Activated CD8-positive, alpha-beta T cell treated with anti-CD3 and anti-CD28 coated beads, Interleukin-2, amount 10 ng/mL, durations not matched to agents 7 days and 5 days (primary cell): ENCODE results near the gene IL27RA. TPM values are rescaled to one million over a fixed set of nuclear protein-coding genes. Genes with fewer than 3 reads are reported as not detected.

Source experiments
- ATAC-seq: fragments of 150-1000 bp; cut with Tn5 transposase; one replicate; pipeline ENCODE4 v1.10.0; 2021; ENCODE audit warnings: moderate library complexity
- CTCF ChIA-PET: fragments of 350-600 bp; sonication (Branson Sonifier 250); formaldehyde crosslinking; loops from one replicate; lab custom pipeline; 2021; ENCODE audit warnings: antibody characterized with exemption; lab: Charles Lee
- POLR2A ChIA-PET: fragments of 350-600 bp; sonication (Branson Sonifier 250); formaldehyde crosslinking; loops from one replicate; lab custom pipeline; 2021; ENCODE audit warnings: antibody characterized with exemption; lab: Charles Lee
- DNase-seq: peaks from one replicate; pipeline ENCODE4 v3.0.0-alpha.2; 2020
- H3K27ac Mint-ChIP-seq: one replicate; pipeline ENCODE4 v1.8.0; 2021; ENCODE audit warnings: mild to moderate bottlenecking, mixed read lengths
- H3K27me3 Mint-ChIP-seq: one replicate; pipeline ENCODE4 v1.8.0; 2021; ENCODE audit warnings: low read depth, mixed read lengths
- H3K36me3 Mint-ChIP-seq: one replicate; pipeline ENCODE4 v1.8.0; 2021; ENCODE audit warnings: low read depth, mixed read lengths
- H3K4me1 Mint-ChIP-seq: one replicate; pipeline ENCODE4 v1.8.0; 2021; ENCODE audit warnings: low read depth, mixed read lengths
- H3K4me3 Mint-ChIP-seq: one replicate; pipeline ENCODE4 v1.8.0; 2021; ENCODE audit warnings: mild to moderate bottlenecking, mixed read lengths
- H3K9me3 Mint-ChIP-seq: one replicate; pipeline ENCODE4 v1.8.0; 2022; ENCODE audit warnings: mixed read lengths; ENCODE audit not compliant: insufficient read depth
- total RNA-seq, 2 experiments: library from RNA; stranded (reverse); gene quantifications; one replicate each; pipeline ENCODE4 v1.2.3, GENCODE V29; 2021

IL27RA gene
- total RNA-seq, 2 experiments from 2014 or later, result 39.7 to 39.8 TPM

- Mint-ChIP-seq H3K9me3 (no peaks in the 10 kb centered on the region), H3K36me3 (no peaks in the 10 kb centered on the region), H3K27ac (no peak overlapping the region), H3K27me3 (peaks cover 41% of the 10 kb centered on the region), H3K4me3 (no peak overlapping the region), H3K4me1 (peaks cover 14% of the 10 kb centered on the region)
- ChIA-PET POLR2A (no interaction called here), CTCF (interaction anchor here (0.7 to 6.5 kb wide), 9 partner anchors 10 to 180 kb away, joined by 3 to 87 read pairs (median 6); partner anchors contain the start of genes ASF1B, MISP3 and RFX1)
- no peak for ATAC-seq
- DNase-seq, result no peak
Observed at GRCh38 chr19:14061081-14061749, 29.7 kb downstream of the IL27RA start.

- peaks cover 14% of the 10 kb centered on the region for H3K4me1 Mint-ChIP-seq
- H3K36me3 Mint-ChIP-seq, result no peaks in the 10 kb centered on the region
- ChIA-PET POLR2A (no interaction called here), CTCF (interaction anchor here (0.8 to 6.5 kb wide), 5 partner anchors 9 to 181 kb away, joined by 3 to 87 read pairs (median 6); partner anchors contain the start of genes ASF1B and MISP3)
- no peak within 1 kb of the TSS for H3K4me3 Mint-ChIP-seq
- ATAC-seq (no peak), DNase-seq (no peak)
- H3K27ac Mint-ChIP-seq, result no peak within 1 kb of the TSS
- H3K27me3 Mint-ChIP-seq, result peaks cover 40% of the 10 kb centered on the region
- H3K9me3 Mint-ChIP-seq, result no peaks in the 10 kb centered on the region
Observed at GRCh38 chr19:14061751-14062557, 30.4 kb downstream of the IL27RA start, which contains the start of gene PALM3. Gene PALM3, minus strand, starts transcription at chr19:14062076. Its CDS starts 96 bp downstream, at chr19:14061980.

GRCh38 chr19:14062558-14062855, 30.9 kb downstream of the IL27RA start:
- Mint-ChIP-seq H3K27me3 (peaks cover 38% of the 10 kb centered on the region), H3K9me3 (no peaks in the 10 kb centered on the region)

GRCh38 chr19:14063105-14063504, 31.5 kb downstream of the IL27RA start:
- CTCF ChIA-PET, result no interaction called here
- H3K4me1 Mint-ChIP-seq, result peaks cover 8% of the 10 kb centered on the region

More at GRCh38 chr19:14062558-14062855, 30.9 kb downstream of the IL27RA start:
- Mint-ChIP-seq H3K36me3 (no peaks in the 10 kb centered on the region), H3K4me3 (no peak overlapping the region), H3K27ac (no peak overlapping the region), H3K4me1 (peaks cover 14% of the 10 kb centered on the region)
- ATAC-seq, result no peak
- ChIA-PET CTCF (no interaction called here), POLR2A (no interaction called here)
- DNase-seq, result no peak

GRCh38 chr19:14066134-14066533, 34.6 kb downstream of the IL27RA start:
- Mint-ChIP-seq H3K27me3 (peaks cover 12% of the 10 kb centered on the region), H3K4me1 (no peaks in the 10 kb centered on the region), H3K9me3 (no peaks in the 10 kb centered on the region), H3K27ac (no peak overlapping the region), H3K36me3 (no peaks in the 10 kb centered on the region), H3K4me3 (no peak overlapping the region)
- ATAC-seq (peak; percentile 31), DNase-seq (no peak)
- ChIA-PET POLR2A (interaction anchor here (1.0 kb wide), 1 partner anchor 35 kb away, joined by 4 read pairs; the partner anchor contains the start of gene IL27RA), CTCF (no interaction called here)

More at GRCh38 chr19:14063105-14063504, 31.5 kb downstream of the IL27RA start:
- DNase-seq (no peak), ATAC-seq (no peak)
- Mint-ChIP-seq H3K27me3 (peaks cover 32% of the 10 kb centered on the region), H3K9me3 (no peaks in the 10 kb centered on the region), H3K27ac (no peak overlapping the region), H3K36me3 (no peaks in the 10 kb centered on the region), H3K4me3 (no peak overlapping the region)
- POLR2A ChIA-PET, result no interaction called here

- H3K4me1 Mint-ChIP-seq, result peaks cover 28% of the 10 kb centered on the region
- no peak for DNase-seq
- no peaks in the 10 kb centered on the region for H3K36me3 Mint-ChIP-seq
- no peak overlapping the region for H3K4me3 Mint-ChIP-seq
- H3K9me3 Mint-ChIP-seq, result no peaks in the 10 kb centered on the region
- ATAC-seq, result no peak
- H3K27me3 Mint-ChIP-seq, result peaks cover 6% of the 10 kb centered on the region
- H3K27ac Mint-ChIP-seq, result no peak overlapping the region
- ChIA-PET POLR2A (interaction anchor here (0.7 kb wide), 1 partner anchor 13 kb away, joined by 3 read pairs; no protein-coding TSS in a partner anchor), CTCF (interaction anchor here (0.8 to 6.3 kb wide), 9 partner anchors 11 to 208 kb away, joined by 3 to 87 read pairs (median 4); partner anchors contain the start of gene ASF1B)
Observed at GRCh38 chr19:14070268-14071050, 38.9 kb downstream of the IL27RA start.

- peak; percentile 16 for ATAC-seq
- POLR2A ChIA-PET, result interaction anchor here (0.8 to 1.2 kb wide), 2 partner anchors 13 to 19 kb away, joined by 3 to 5 read pairs; no protein-coding TSS in a partner anchor
- no peaks in the 10 kb centered on the region for H3K9me3 Mint-ChIP-seq
- H3K4me1 Mint-ChIP-seq, result peaks cover 30% of the 10 kb centered on the region
- CTCF ChIA-PET, result interaction anchor here (0.6 to 6.3 kb wide), 29 partner anchors 9 to 204 kb away, joined by 3 to 87 read pairs (median 3); partner anchors contain the start of genes ASF1B and IL27RA
- peak within 1 kb of the TSS; percentile 80 for H3K27ac Mint-ChIP-seq
- H3K4me3 Mint-ChIP-seq, result peak within 1 kb of the TSS; percentile 88
- DNase-seq, result peak; percentile 51
- peaks cover 2% of the 10 kb centered on the region for H3K27me3 Mint-ChIP-seq
- no peaks in the 10 kb centered on the region for H3K36me3 Mint-ChIP-seq
Observed at GRCh38 chr19:14072535-14073260, 41.1 kb downstream of the IL27RA start, which contains the start of gene MISP3. Gene MISP3, plus strand, starts transcription at chr19:14072786. Its CDS starts 524 bp downstream, at chr19:14073310.

GRCh38 chr19:14073261-14073924, 41.8 kb downstream of the IL27RA start:
- peaks cover 30% of the 10 kb centered on the region for H3K4me1 Mint-ChIP-seq
- POLR2A ChIA-PET, result interaction anchor here (1.0 kb wide), 1 partner anchor 63 kb away, joined by 3 read pairs; no protein-coding TSS in a partner anchor

GRCh38 chr19:14073925-14074838, 42.6 kb downstream of the IL27RA start:
- ATAC-seq, result peak; percentile 7
- DNase-seq, result no peak
- POLR2A ChIA-PET, result interaction anchor here (1.0 kb wide), 1 partner anchor 63 kb away, joined by 3 read pairs; no protein-coding TSS in a partner anchor

More at GRCh38 chr19:14073261-14073924, 41.8 kb downstream of the IL27RA start:
- DNase-seq (peak; percentile 80), ATAC-seq (peak; percentile 78)
- H3K4me3 Mint-ChIP-seq, result peak overlapping the region; percentile 88
- CTCF ChIA-PET, result interaction anchor here (0.8 to 6.3 kb wide), 18 partner anchors 8 to 205 kb away, joined by 3 to 87 read pairs (median 5); partner anchors contain the start of genes ASF1B, IL27RA and PRKACA
- no peaks in the 10 kb centered on the region for H3K36me3 Mint-ChIP-seq
- H3K27me3 Mint-ChIP-seq, result peaks cover 2% of the 10 kb centered on the region
- H3K27ac Mint-ChIP-seq, result peak overlapping the region; percentile 80
- no peaks in the 10 kb centered on the region for H3K9me3 Mint-ChIP-seq

More at GRCh38 chr19:14073925-14074838, 42.6 kb downstream of the IL27RA start:
- peak overlapping the region; percentile 80 for H3K27ac Mint-ChIP-seq
- H3K36me3 Mint-ChIP-seq, result no peaks in the 10 kb centered on the region
- no peaks in the 10 kb centered on the region for H3K9me3 Mint-ChIP-seq
- peak overlapping the region; percentile 88 for H3K4me3 Mint-ChIP-seq
- H3K4me1 Mint-ChIP-seq, result peaks cover 30% of the 10 kb centered on the region
- CTCF ChIA-PET, result interaction anchor here (1.0 to 6.3 kb wide), 13 partner anchors 8 to 194 kb away, joined by 3 to 87 read pairs (median 5); partner anchors contain the start of genes ASF1B and PRKACA
- H3K27me3 Mint-ChIP-seq, result peaks cover 2% of the 10 kb centered on the region
